Measurements from ENCODE around the gene GTF2E1. TPM values are rescaled to one million over a fixed set of nuclear protein-coding genes. Genes with fewer than 3 reads are reported as not detected.

GTF2E1 gene
- total RNA-seq (2012; rRNA removed) (18.5 and 26.9 TPM in 2 replicates), polyA plus RNA-seq (2012; rRNA removed) (6.6 and 8.2 TPM in 2 replicates), Bru-seq, nascent RNA (percentile 63 among the genes with signal in this experiment), BruChase-seq, experiment 1, labeled RNA remaining after a 6-hour chase (percentile 52 among the genes with signal in this experiment), BruChase-seq, experiment 2, labeled RNA remaining after a 2-hour chase (percentile 61 among the genes with signal in this experiment)
- 2.1 and 4.4 TPM in 2 replicates for polyA plus RNA-seq (2012; cell fraction: cytosol; rRNA removed)
- polyA plus RNA-seq (2012; cell fraction: nucleus; rRNA removed; ENCODE audit: low replicate concordance): 1.7 and 4.9 TPM in 2 replicates
- long read RNA-seq, transcript GTF2E1-201 (5 exons, 3,012 nt): major isoform, 7 of 12 reads
- long read RNA-seq, partial matches to known transcripts: 4 of 12 reads
- long read RNA-seq, other reads (novel, unspliced or antisense): 1 of 12 reads

DNA sequence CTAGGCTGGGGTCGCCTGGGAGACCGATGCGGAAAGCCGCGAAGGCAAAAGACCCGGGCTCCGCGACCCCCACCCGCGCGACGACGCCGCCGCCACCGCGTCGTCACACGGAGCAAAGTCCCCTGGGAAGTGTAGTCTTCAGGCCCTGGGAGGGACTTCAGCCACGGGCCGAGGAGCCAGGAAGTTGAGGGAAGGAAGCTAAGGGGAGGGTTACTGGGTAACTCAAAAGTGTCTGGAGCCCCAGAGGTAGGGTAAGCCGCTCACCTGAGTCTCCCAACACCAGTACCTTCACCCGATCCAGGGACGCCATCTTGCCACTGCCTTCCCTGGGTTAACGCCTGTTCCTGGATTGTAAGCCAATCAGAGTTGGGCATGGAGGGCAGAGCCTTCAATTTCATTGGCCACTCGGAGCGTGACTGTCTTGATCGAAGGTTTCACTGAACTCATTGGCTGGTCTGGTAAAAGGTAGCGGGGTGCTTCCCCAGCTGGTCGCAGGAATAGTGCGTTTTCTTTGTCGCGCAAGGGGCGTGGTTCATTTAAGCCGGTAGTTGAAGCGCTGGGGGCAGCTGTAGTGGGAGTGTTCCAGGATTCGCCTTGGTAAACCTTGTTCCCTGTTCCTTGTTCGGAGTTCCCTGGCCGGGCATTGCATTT, at the start of gene GTF2E1, which contains the start of gene RABL3:
Gene GTF2E1 (plus strand): TSS at position 547 of the 651 bp plus-strand sequence. CDS start 7,809 bp downstream, outside the sequence.
Gene RABL3 (minus strand): TSS at position 319 of the 651 bp plus-strand sequence. CDS start 9 bp downstream, at position 310.
- H3K36me3 ChIP-seq (ENCODE audit: control insufficient read depth, insufficient read depth, low read length): no peaks in the 10 kb centered on the region
- intact Hi-C loops (cut with micrococcal nuclease): loop anchor here (1.0 to 2.0 kb wide), 5 partner anchors 44 to 787 kb away; partner anchors contain the start of gene NDUFB4
- peak within 1 kb of the TSS; percentile 96 for H3K4me2 ChIP-seq (ENCODE audit: low read depth, low read length)
- peak within 1 kb of the TSS; percentile 96 for H3K4ac ChIP-seq (ENCODE audit: low read depth, low read length)
- WGBS, 2 experiments (ENCODE audit: extremely low coverage in 2 of 2, insufficient read length in 1 of 2): no CpG with 5 or more reads among the region's 39 CpGs
- H3K9ac ChIP-seq (ENCODE audit: low read depth, low read length): peak within 1 kb of the TSS; percentile 85
- H4K20me1 ChIP-seq (ENCODE audit: insufficient read depth, low read length): no peaks in the 10 kb centered on the region
- H3K4me1 ChIP-seq (ENCODE audit: control insufficient read depth, insufficient read depth, low read length): peaks cover 4% of the 10 kb centered on the region
- peaks cover 34 to 48% of the 10 kb centered on the region in 2 experiments for H3K79me1 ChIP-seq (ENCODE audit: low read depth in 1 of 2, low read length in 2 of 2)
- peak within 1 kb of the TSS; percentile 91 for H3K14ac ChIP-seq (replicated peaks; ENCODE audit: low read depth, low read length)
- peak within 1 kb of the TSS; percentile 91 for H3K27ac ChIP-seq (ENCODE audit: insufficient read depth, low read length)
- peak within 1 kb of the TSS; percentile 98 for H4K5ac ChIP-seq (ENCODE audit: low read depth, low read length)
- in situ Hi-C loops (cut with MboI; ENCODE audit: low sequenced_read_pairs): no loop called here
- no peaks in the 10 kb centered on the region for H3K27me3 ChIP-seq (ENCODE audit: control insufficient read depth, insufficient read depth, low read length)
- peak; percentile 100 for DNase-seq
- peak within 1 kb of the TSS; percentile 92; the same call in 1 of the 3 replicates for H2BK15ac ChIP-seq (ENCODE audit: low read depth, low read length)
- peak within 1 kb of the TSS; percentile 88 for H2BK20ac ChIP-seq (ENCODE audit: low read depth, low read length)
- ATAC-seq (ENCODE audit: low read depth): peak; percentile 98
- TF ChIP-seq MXI1 (IDR thresholded peaks at IDR 0.05; ENCODE audit: borderline replicate concordance, low read depth, low read length) (peak; percentile 33; the same call in 1 of the 2 replicates), FOS (IDR thresholded peaks at IDR 0.05; ENCODE audit: low read depth, low read length) (0 out of 2 replicates have a peak, but pooled peaks have one; percentile 4), MAZ (IDR thresholded peaks at IDR 0.05; ENCODE audit: borderline replicate concordance, low read depth, low read length) (peak; percentile 82), RFX5 (IDR thresholded peaks at IDR 0.05; ENCODE audit: low read depth, low read length) (peak; percentile 55; the same call in 1 of the 2 replicates), RAD21 (IDR thresholded peaks at IDR 0.05; ENCODE audit: low read length) (no peak), POLR2A (IDR thresholded peaks at IDR 0.05; ENCODE audit: low read depth, low read length) (peak; percentile 86), CHD1 (IDR thresholded peaks at IDR 0.05; ENCODE audit: low read depth, low read length) (no peak), SMC3 (IDR thresholded peaks at IDR 0.05; ENCODE audit: low read depth, low read length) (peak; percentile 8; the same call in 1 of the 2 replicates)
- TF ChIP-seq, protein P1, sequence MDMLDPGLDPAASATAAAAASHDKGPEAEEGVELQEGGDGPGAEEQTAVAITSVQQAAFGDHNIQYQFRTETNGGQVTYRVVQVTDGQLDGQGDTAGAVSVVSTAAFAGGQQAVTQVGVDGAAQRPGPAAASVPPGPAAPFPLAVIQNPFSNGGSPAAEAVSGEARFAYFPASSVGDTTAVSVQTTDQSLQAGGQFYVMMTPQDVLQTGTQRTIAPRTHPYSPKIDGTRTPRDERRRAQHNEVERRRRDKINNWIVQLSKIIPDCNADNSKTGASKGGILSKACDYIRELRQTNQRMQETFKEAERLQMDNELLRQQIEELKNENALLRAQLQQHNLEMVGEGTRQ (IDR thresholded peaks at IDR 0.05; ENCODE audit: low read depth, low read length): peak; percentile 47; the same call in 1 of the 2 replicates
- H3K23ac ChIP-seq (ENCODE audit: low read depth, low read length): peak within 1 kb of the TSS; percentile 93
- H2BK5ac ChIP-seq (ENCODE audit: low read depth, low read length, poor library complexity, severe bottlenecking): peak within 1 kb of the TSS; percentile 88
- ChIA-PET POLR2A (ENCODE audit: unreplicated experiment) (interaction anchor here (0.6 kb wide), 1 partner anchor 142 kb away, joined by 6 read pairs; no protein-coding TSS in a partner anchor), CTCF (interaction anchor here (0.6 to 1.7 kb wide), 5 partner anchors 23 to 183 kb away, joined by 3 to 4 read pairs (median 3); no protein-coding TSS in a partner anchor)
- H3K4me3 ChIP-seq (ENCODE audit: insufficient read depth, low read depth, low read length): peak within 1 kb of the TSS; percentile 69
- no peaks in the 10 kb centered on the region; the same call in 1 of the 2 replicates for H3K9me3 ChIP-seq (ENCODE audit: control insufficient read depth, insufficient read depth, low read length)
- H2AK9ac ChIP-seq (replicated peaks; ENCODE audit: low read depth, low read length, poor library complexity): peak within 1 kb of the TSS; percentile 73
- dilution Hi-C loops (cut with HindIII; ENCODE audit: low sequenced_read_pairs, unreplicated experiment): no loop called here
- H4K91ac ChIP-seq (ENCODE audit: insufficient read depth, low read depth, low read length): peak within 1 kb of the TSS; percentile 98
- peak within 1 kb of the TSS; percentile 87 for H3K18ac ChIP-seq (ENCODE audit: low read depth, low read length)
- H2AFZ ChIP-seq (replicated peaks; ENCODE audit: low read length, poor library complexity): peak within 1 kb of the TSS; percentile 95
- H2AK5ac ChIP-seq (ENCODE audit: low read depth, low read length): peak within 1 kb of the TSS; percentile 92
- H3K9me1 ChIP-seq (ENCODE audit: insufficient read depth, low read length): peaks cover 5% of the 10 kb centered on the region
- H4K8ac ChIP-seq (ENCODE audit: low read depth in 2 of 2, low read length in 2 of 2): peak within 1 kb of the TSS; percentile 71 to 99
- H3K56ac ChIP-seq (ENCODE audit: extremely low read depth, insufficient read depth, low read length): peak within 1 kb of the TSS; percentile 93
- peak within 1 kb of the TSS; percentile 96 for H2BK120ac ChIP-seq (ENCODE audit: low read depth, low read length)
- BruUV-seq (replicated peaks): no TSS peak

Measured in IMR-90 (cell line).